GM20000 (cell line): ENCODE measurements around the gene MRPL2.
"Not testable (repeated sequence)": the region's sequence is repeated elsewhere in the genome, so short reads cannot be mapped to it uniquely, and the experiment has no call there.

Experiments
- DNase-seq: peaks from one replicate; pipeline ENCODE4 v3.0.0; 2012; ENCODE audit warnings: low spot score
- TF ChIP-seq, protein P1 (sequence below): IDR thresholded peaks from 2 replicates; pipeline ENCODE4 v1.5.1; 2012; ENCODE audit warnings: mild to moderate bottlenecking, control low read depth; ENCODE audit errors: extremely low read depth, missing control alignments

The MRPL2 gene

DNA sequence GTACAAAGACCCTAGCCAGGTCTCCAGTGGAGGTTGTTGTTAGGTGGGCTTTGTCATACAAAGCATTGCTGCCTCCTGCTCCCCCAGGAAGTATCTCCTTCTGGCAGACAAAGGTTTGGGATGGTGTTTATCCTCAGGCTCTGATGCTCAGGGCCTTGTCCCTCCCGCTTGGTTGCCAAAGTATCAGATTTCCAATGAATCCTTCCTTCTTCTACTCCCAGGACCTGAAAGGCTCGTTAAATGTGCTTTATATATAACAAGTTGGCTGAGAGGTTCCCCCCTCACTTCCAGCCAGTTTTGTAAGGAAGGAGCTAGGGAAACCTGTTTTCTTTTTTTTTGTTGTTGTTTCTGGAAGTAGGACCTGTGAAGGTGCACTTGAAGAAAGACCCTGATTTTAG is 31.3 kb upstream of the MRPL2 start:
- DNase-seq, result no peak
- TF ChIP-seq, protein P1, sequence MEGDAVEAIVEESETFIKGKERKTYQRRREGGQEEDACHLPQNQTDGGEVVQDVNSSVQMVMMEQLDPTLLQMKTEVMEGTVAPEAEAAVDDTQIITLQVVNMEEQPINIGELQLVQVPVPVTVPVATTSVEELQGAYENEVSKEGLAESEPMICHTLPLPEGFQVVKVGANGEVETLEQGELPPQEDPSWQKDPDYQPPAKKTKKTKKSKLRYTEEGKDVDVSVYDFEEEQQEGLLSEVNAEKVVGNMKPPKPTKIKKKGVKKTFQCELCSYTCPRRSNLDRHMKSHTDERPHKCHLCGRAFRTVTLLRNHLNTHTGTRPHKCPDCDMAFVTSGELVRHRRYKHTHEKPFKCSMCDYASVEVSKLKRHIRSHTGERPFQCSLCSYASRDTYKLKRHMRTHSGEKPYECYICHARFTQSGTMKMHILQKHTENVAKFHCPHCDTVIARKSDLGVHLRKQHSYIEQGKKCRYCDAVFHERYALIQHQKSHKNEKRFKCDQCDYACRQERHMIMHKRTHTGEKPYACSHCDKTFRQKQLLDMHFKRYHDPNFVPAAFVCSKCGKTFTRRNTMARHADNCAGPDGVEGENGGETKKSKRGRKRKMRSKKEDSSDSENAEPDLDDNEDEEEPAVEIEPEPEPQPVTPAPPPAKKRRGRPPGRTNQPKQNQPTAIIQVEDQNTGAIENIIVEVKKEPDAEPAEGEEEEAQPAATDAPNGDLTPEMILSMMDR, result no peak

DNA sequence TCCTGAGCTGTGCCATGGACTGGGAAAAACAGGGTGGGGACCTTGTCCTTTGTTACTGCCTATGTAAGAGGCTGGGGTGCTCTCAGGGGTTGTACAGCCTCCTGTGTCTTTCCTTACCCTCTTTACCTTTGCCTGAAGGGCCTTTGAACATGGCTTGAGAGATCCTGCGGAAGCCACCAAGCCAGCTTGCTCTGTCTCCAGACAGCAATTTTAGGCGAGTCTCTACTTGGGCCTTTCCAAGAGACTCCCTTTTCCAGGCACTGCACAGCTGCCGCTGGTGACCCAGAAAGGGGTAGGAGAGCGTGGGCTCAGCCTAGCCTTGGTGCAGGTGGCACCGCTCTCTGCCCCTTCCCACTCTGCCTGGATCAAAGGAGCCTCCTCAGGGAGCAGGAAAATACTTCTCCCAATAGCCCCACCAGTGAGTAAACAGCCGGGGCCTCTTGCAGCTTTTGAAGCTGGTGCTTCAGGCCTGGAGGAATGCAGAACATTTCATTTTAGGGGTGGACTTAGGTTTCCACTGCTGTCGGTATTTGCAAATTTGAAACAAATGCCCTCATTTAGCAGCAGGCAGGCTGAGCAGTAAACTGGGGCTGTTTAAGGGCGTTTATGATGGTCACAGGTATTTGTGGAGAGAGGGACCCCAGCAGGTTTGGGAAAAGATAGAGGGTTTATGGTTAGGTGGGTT is 30.8 kb upstream of the MRPL2 start:
- TF ChIP-seq, protein P1, result no peak
- DNase-seq, result no peak

DNA sequence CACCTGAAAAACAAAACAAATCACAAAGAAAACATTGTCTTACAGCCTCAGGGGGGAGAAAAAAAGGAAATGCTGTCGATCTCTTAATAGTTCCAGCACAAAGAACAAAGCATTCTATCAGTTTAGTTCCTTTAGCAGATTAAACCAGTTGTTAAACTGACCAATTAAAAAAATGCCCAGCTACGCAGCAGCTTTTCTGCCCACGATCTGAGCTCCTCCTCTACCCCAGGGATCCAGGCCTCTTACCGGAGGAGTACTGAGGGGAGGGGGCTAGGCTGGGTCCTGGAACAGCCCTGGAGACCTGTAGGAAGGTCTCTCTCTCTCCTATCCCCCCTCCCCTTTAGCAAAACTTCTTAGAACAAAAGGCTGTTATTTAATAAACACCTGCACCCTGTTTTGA is 30.2 kb upstream of the MRPL2 start:
- TF ChIP-seq, protein P1, result no peak
- DNase-seq, result no peak

- no peak for DNase-seq
- TF ChIP-seq, protein P1, result no peak
These were observed 29.4 kb upstream of the MRPL2 start for GRCh38 chr6:43088654-43089056.

GRCh38 chr6:43086022-43086658 is 26.9 kb upstream of the MRPL2 start:
- TF ChIP-seq, protein P1, result no peak
- DNase-seq, result peak; percentile 77

- TF ChIP-seq, protein P1, result no peak
- DNase-seq, result no peak
These were observed 23.8 kb upstream of the MRPL2 start for GRCh38 chr6:43082806-43083655.

- DNase-seq, result not testable (repeated sequence)
These were observed 22.7 kb upstream of the MRPL2 start for GRCh38 chr6:43081922-43082321.
